Caco-2 (cell line): Measurements from ENCODE around the gene P3H2. TPM values are rescaled to one million over a fixed set of nuclear protein-coding genes. Genes with fewer than 3 reads are reported as not detected.

Experiments
- BruUV-seq: library from RNA; stranded (reverse); fragments of 400-500 nt; replicated peaks from 2 replicates; lab custom pipeline; 2021; lab: Mats Ljungman, UMichigan
- CTCF ChIA-PET: fragments of 300-600 bp; sonication (Branson Sonifier 250); formaldehyde crosslinking; loops from one replicate; lab custom pipeline; 2022; ENCODE audit warnings: antibody characterized with exemption; lab: Charles Lee
- POLR2A ChIA-PET: fragments of 300-600 bp; sonication (Branson Sonifier 250); formaldehyde crosslinking; loops from one replicate; lab custom pipeline; 2022; ENCODE audit warnings: antibody characterized with exemption; lab: Charles Lee
- DNase-seq, 2 experiments: peaks; one replicate each; pipeline versions ENCODE4 v3.0.0 to v3.0.0-alpha.2; 2020 to 2022
- H3K27me3 ChIP-seq: replicated peaks from 2 replicates; pipeline ENCODE4 v1.6.0; 2011; ENCODE audit warnings: low read length; ENCODE audit not compliant: control insufficient read depth, insufficient read depth
- H3K36me3 ChIP-seq: 2 replicates; pipeline ENCODE4 v1.5.1; 2011; ENCODE audit warnings: low read length; ENCODE audit not compliant: control insufficient read depth, insufficient read depth
- H3K4me1 ChIP-seq: fragments of 250-450 bp; sonication (Bioruptor Pico); 2 replicates; pipeline ENCODE4 v1.5.1; 2020; ENCODE audit warnings: mild to moderate bottlenecking
- H3K4me3 ChIP-seq: 2 replicates; pipeline ENCODE4 v1.5.1; 2011; ENCODE audit warnings: low read depth, mild to moderate bottlenecking, control low read depth, low read length
- H3K9me3 ChIP-seq: fragments of 250-450 bp; sonication (Bioruptor Pico); 2 replicates; pipeline ENCODE4 v1.5.1; 2020; ENCODE audit warnings: mild to moderate bottlenecking, moderate library complexity
- H3K27ac Mint-ChIP-seq: one replicate; pipeline ENCODE4 v1.8.0; 2022; ENCODE audit warnings: mixed read lengths; ENCODE audit not compliant: unreplicated experiment
- H3K27me3 Mint-ChIP-seq: one replicate; pipeline ENCODE4 v1.8.0; 2022; ENCODE audit warnings: mixed read lengths; ENCODE audit not compliant: insufficient read depth, unreplicated experiment
- H3K36me3 Mint-ChIP-seq: one replicate; pipeline ENCODE4 v1.8.0; 2022; ENCODE audit warnings: mild to moderate bottlenecking, mixed read lengths; ENCODE audit not compliant: insufficient read depth, unreplicated experiment
- H3K4me1 Mint-ChIP-seq: one replicate; pipeline ENCODE4 v1.8.0; 2022; ENCODE audit warnings: low read depth, mixed read lengths; ENCODE audit not compliant: unreplicated experiment
- H3K4me3 Mint-ChIP-seq: one replicate; pipeline ENCODE4 v1.8.0; 2022; ENCODE audit warnings: mild to moderate bottlenecking, moderate library complexity, mixed read lengths; ENCODE audit not compliant: unreplicated experiment
- H3K9me3 Mint-ChIP-seq: one replicate; pipeline ENCODE4 v1.8.0; 2022; ENCODE audit warnings: mixed read lengths; ENCODE audit not compliant: unreplicated experiment
- CTCF ChIP-seq, 2 experiments: fragments of 200-600 bp in 1 of 2; IDR thresholded peaks; 1 replicate in 1 of 2; 2 replicates in 1 of 2; pipeline versions ENCODE4 v1.5.1 to v1.8.0; 2011 to 2022; ENCODE audit warnings: antibody characterized with exemption in 1 of 2, control low read depth in 1 of 2, inconsistent platforms in 1 of 2, low read depth in 1 of 2, low read length in 1 of 2, mild to moderate bottlenecking in 1 of 2, moderate library complexity in 1 of 2; ENCODE audit not compliant: insufficient read depth in 1 of 2, severe bottlenecking in 1 of 2, unreplicated experiment in 1 of 2
- intact Hi-C: fragments of 100-400 bp; cut with micrococcal nuclease; formaldehyde crosslinking; loops from one replicate; pipeline ENCODE4 v1.10.0; 2022; ENCODE audit not compliant: unreplicated experiment
- total RNA-seq: library from RNA; stranded (reverse); gene quantifications from 2 replicates; pipeline ENCODE4 v1.2.3, GENCODE V29; 2022

The P3H2 gene
- total RNA-seq, 1 experiment from 2014 or later: 55.8 TPM

- H3K4me1 ChIP-seq: no peaks in the 10 kb centered on the region
- H3K9me3 Mint-ChIP-seq: no peaks in the 10 kb centered on the region
- CTCF ChIA-PET: no interaction called here
- POLR2A ChIA-PET: no interaction called here
- H3K27me3 Mint-ChIP-seq: no peaks in the 10 kb centered on the region
- intact Hi-C loops: no loop called here
- no peaks in the 10 kb centered on the region for H3K9me3 ChIP-seq
- H3K36me3 Mint-ChIP-seq: peaks cover 17% of the 10 kb centered on the region
- no peak overlapping the region for H3K27ac Mint-ChIP-seq
- no peaks in the 10 kb centered on the region for H3K36me3 ChIP-seq
- H3K4me3 ChIP-seq: no peak overlapping the region
- H3K4me3 Mint-ChIP-seq: no peak overlapping the region
- no TSS peak for BruUV-seq
- no peak for TF ChIP-seq CTCF (IDR thresholded peaks at IDR 0.05; ENCODE audit: insufficient read depth in 1 of 2, low read depth in 1 of 2, low read length in 1 of 2, severe bottlenecking in 1 of 2, unreplicated experiment in 1 of 2)
- DNase-seq: no peak
- H3K4me1 Mint-ChIP-seq: no peaks in the 10 kb centered on the region
- H3K27me3 ChIP-seq: no peaks in the 10 kb centered on the region
Measured at GRCh38 chr3:189985948-189986347, 134.7 kb downstream of the P3H2 start.

- no TSS peak for BruUV-seq
- no peak for DNase-seq
- no peak overlapping the region for H3K4me3 ChIP-seq
- no peaks in the 10 kb centered on the region for H3K27me3 ChIP-seq
- POLR2A ChIA-PET: no interaction called here
- CTCF ChIA-PET: interaction anchor here (1.0 kb wide), 1 partner anchor 22 kb away, joined by 3 read pairs; no protein-coding TSS in a partner anchor
- H3K36me3 ChIP-seq: no peaks in the 10 kb centered on the region
- H3K9me3 Mint-ChIP-seq: no peaks in the 10 kb centered on the region
- H3K27ac Mint-ChIP-seq: no peak overlapping the region
- H3K36me3 Mint-ChIP-seq: peaks cover 24% of the 10 kb centered on the region
- intact Hi-C loops: no loop called here
- TF ChIP-seq CTCF (IDR thresholded peaks at IDR 0.05; ENCODE audit: insufficient read depth in 1 of 2, low read depth in 1 of 2, low read length in 1 of 2, severe bottlenecking in 1 of 2, unreplicated experiment in 1 of 2): no peak
- H3K4me1 Mint-ChIP-seq: no peaks in the 10 kb centered on the region
- H3K27me3 Mint-ChIP-seq: no peaks in the 10 kb centered on the region
- no peak overlapping the region for H3K4me3 Mint-ChIP-seq
- H3K4me1 ChIP-seq: no peaks in the 10 kb centered on the region
- no peaks in the 10 kb centered on the region for H3K9me3 ChIP-seq
Measured at GRCh38 chr3:189983612-189984011, 137.1 kb downstream of the P3H2 start.

- no peak overlapping the region for H3K4me3 ChIP-seq
- ChIA-PET CTCF (no interaction called here), POLR2A (no interaction called here)
- Mint-ChIP-seq H3K9me3 (no peaks in the 10 kb centered on the region), H3K4me3 (no peak overlapping the region), H3K27ac (peak overlapping the region; percentile 14), H3K36me3 (peaks cover 28% of the 10 kb centered on the region), H3K4me1 (no peaks in the 10 kb centered on the region), H3K27me3 (no peaks in the 10 kb centered on the region)
- TF ChIP-seq CTCF (IDR thresholded peaks at IDR 0.05; ENCODE audit: insufficient read depth in 1 of 2, low read depth in 1 of 2, low read length in 1 of 2, severe bottlenecking in 1 of 2, unreplicated experiment in 1 of 2): no peak
- no peaks in the 10 kb centered on the region for H3K9me3 ChIP-seq
- DNase-seq: no peak
- intact Hi-C loops: no loop called here
- H3K36me3 ChIP-seq: no peaks in the 10 kb centered on the region
- no peaks in the 10 kb centered on the region for H3K4me1 ChIP-seq
- H3K27me3 ChIP-seq: no peaks in the 10 kb centered on the region
- no TSS peak for BruUV-seq
Measured at GRCh38 chr3:189982321-189982945, 138.3 kb downstream of the P3H2 start.
